Epithelial cell of esophagus (primary cell): ENCODE results near the gene COX10.

Experiments used
- DNase-seq: peaks from one replicate; pipeline ENCODE4 v3.0.0; 2010; ENCODE audit warnings: low read depth
- H3K4me3 ChIP-seq: 2 replicates; pipeline ENCODE4 v1.5.1; 2011; ENCODE audit warnings: mild to moderate bottlenecking, low read length, control low read depth
- CTCF ChIP-seq: IDR thresholded peaks from 2 replicates; pipeline ENCODE4 v1.5.1; 2011; ENCODE audit warnings: low read depth, mild to moderate bottlenecking, low read length, control low read depth, inconsistent platforms; ENCODE audit not compliant: insufficient read depth; ENCODE audit errors: missing control alignments

COX10 gene

GRCh38 chr17:14052886-14053615 lies 16.3 kb upstream of the COX10 start:
- no peak overlapping the region for H3K4me3 ChIP-seq
- peak; percentile 51 for DNase-seq
- peak; percentile 11 for TF ChIP-seq CTCF

GRCh38 chr17:14057591-14057990 lies 11.7 kb upstream of the COX10 start:
- no peak for DNase-seq
- H3K4me3 ChIP-seq, result no peak overlapping the region
- TF ChIP-seq CTCF, result no peak

GRCh38 chr17:14058051-14058450 lies 11.3 kb upstream of the COX10 start:
- TF ChIP-seq CTCF, result no peak
- no peak overlapping the region for H3K4me3 ChIP-seq
- DNase-seq, result no peak

- no peak overlapping the region for H3K4me3 ChIP-seq
- DNase-seq, result no peak
- no peak for TF ChIP-seq CTCF
Observed at GRCh38 chr17:14060706-14061105, 8.6 kb upstream of the COX10 start.

GRCh38 chr17:14061666-14062560 lies 7.4 kb upstream of the COX10 start:
- H3K4me3 ChIP-seq, result no peak overlapping the region
- DNase-seq, result peak; percentile 80
- TF ChIP-seq CTCF, result peak; percentile 28

- no peak for TF ChIP-seq CTCF
- DNase-seq, result peak; percentile 22
- no peak overlapping the region for H3K4me3 ChIP-seq
Observed at GRCh38 chr17:14067347-14067746, 2.0 kb upstream of the COX10 start.
